ENCODE data around the gene LHCGR.
"Not testable (repeated sequence)": the region's sequence is repeated elsewhere in the genome, so short reads cannot be mapped to it uniquely, and the experiment has no call there.

The LHCGR gene

GRCh38 chr2:48707466-48707865 is 48.1 kb downstream of the LHCGR start:
- DNase-seq: peak; percentile 14 to 75

GRCh38 chr2:48703621-48704020 is 51.9 kb downstream of the LHCGR start:
- not testable (repeated sequence) for DNase-seq

- no peak for DNase-seq
Observed at GRCh38 chr2:48699348-48699930, 56.1 kb downstream of the LHCGR start.

- DNase-seq: no peak
Observed at GRCh38 chr2:48696881-48697280, 58.6 kb downstream of the LHCGR start.

GRCh38 chr2:48695991-48696390 is 59.5 kb downstream of the LHCGR start:
- peak; percentile 86 to 91 for DNase-seq

- peak; percentile 89 to 90 for DNase-seq
Observed at GRCh38 chr2:48694149-48694548, 61.4 kb downstream of the LHCGR start.

- peak in 1 of 2 experiments; percentile 7 for DNase-seq
Observed at GRCh38 chr2:48693645-48694044, 61.9 kb downstream of the LHCGR start.

- DNase-seq: no peak
Observed at GRCh38 chr2:48693066-48693465, 62.5 kb downstream of the LHCGR start.

GRCh38 chr2:48691935-48692691 is 63.4 kb downstream of the LHCGR start:
- no peak for DNase-seq

- DNase-seq: no peak
Observed at GRCh38 chr2:48685126-48685525, 70.4 kb downstream of the LHCGR start.

- DNase-seq: no peak
Observed at GRCh38 chr2:48677450-48677849, 78.1 kb downstream of the LHCGR start.

- DNase-seq: no peak
Observed at GRCh38 chr2:48674933-48675332, 80.6 kb downstream of the LHCGR start.

- no peak for DNase-seq
Observed at GRCh38 chr2:48673581-48673980, 81.9 kb downstream of the LHCGR start.

GRCh38 chr2:48668992-48669391 is 86.5 kb downstream of the LHCGR start:
- DNase-seq: no peak

- DNase-seq: no peak
Observed at GRCh38 chr2:48651158-48651790, 104.2 kb downstream of the LHCGR start.

GRCh38 chr2:48638261-48638660 is 117.3 kb downstream of the LHCGR start:
- DNase-seq: no peak
